Measurements from ENCODE around the gene EDEM3. TPM values are rescaled to one million over a fixed set of nuclear protein-coding genes. Genes with fewer than 3 reads are reported as not detected.

Gene EDEM3
- total RNA-seq, 1 experiment from 2014 or later = 44.5 TPM

GRCh38 chr1:184641894-184642293, 112.8 kb downstream of the EDEM3 start:
- Mint-ChIP-seq H3K27ac (ENCODE audit: unreplicated experiment) (no peak overlapping the region), H3K4me1 (ENCODE audit: low read depth, unreplicated experiment) (peaks cover 9% of the 10 kb centered on the region), H3K4me3 (ENCODE audit: low read depth, unreplicated experiment) (no peak overlapping the region), H3K9me3 (ENCODE audit: low read depth, unreplicated experiment) (no peaks in the 10 kb centered on the region), H3K27me3 (ENCODE audit: unreplicated experiment) (no peaks in the 10 kb centered on the region), H3K36me3 (ENCODE audit: insufficient read depth, unreplicated experiment) (no peaks in the 10 kb centered on the region)
- intact Hi-C loops (cut with micrococcal nuclease; ENCODE audit: unreplicated experiment) = no loop called here
- DNase-seq = no peak
- TF ChIP-seq CTCF (IDR thresholded peaks at IDR 0.05; ENCODE audit: unreplicated experiment) = no peak
- CTCF ChIA-PET = interaction anchor here (1.5 kb wide), 1 partner anchor 9 kb away, joined by 4 read pairs; no protein-coding TSS in a partner anchor
- BruUV-seq (replicated peaks) = no TSS peak

- no TSS peak for BruUV-seq (replicated peaks)
- CTCF ChIA-PET = no interaction called here
- Mint-ChIP-seq H3K4me3 (ENCODE audit: low read depth, unreplicated experiment) (no peak overlapping the region), H3K27ac (ENCODE audit: unreplicated experiment) (no peak overlapping the region), H3K4me1 (ENCODE audit: low read depth, unreplicated experiment) (peaks cover 9% of the 10 kb centered on the region), H3K27me3 (ENCODE audit: unreplicated experiment) (no peaks in the 10 kb centered on the region), H3K9me3 (ENCODE audit: low read depth, unreplicated experiment) (no peaks in the 10 kb centered on the region), H3K36me3 (ENCODE audit: insufficient read depth, unreplicated experiment) (no peaks in the 10 kb centered on the region)
- no peak for DNase-seq
- intact Hi-C loops (cut with micrococcal nuclease; ENCODE audit: unreplicated experiment) = no loop called here
- TF ChIP-seq CTCF (IDR thresholded peaks at IDR 0.05; ENCODE audit: unreplicated experiment) = no peak
These were observed 114.2 kb downstream of the EDEM3 start for GRCh38 chr1:184640505-184640904.

Other genes starting within 250 kb of the EDEM3 start
- 12.1 and 19.5 TPM in 2 replicates for gene NIBAN1, start 219.7 kb upstream of the EDEM3 start, total RNA-seq (2022)